Retinal pigment epithelial cell (primary cell): ENCODE data around the gene KIAA1210.
"Not testable (repeated sequence)": the region's sequence is repeated elsewhere in the genome, so short reads cannot be mapped to it uniquely, and the experiment has no call there.

Experiments used
- DNase-seq: peaks from one replicate; pipeline ENCODE4 v3.0.0-alpha.2; 2010; ENCODE audit warnings: low read depth
- H3K4me3 ChIP-seq: 2 replicates; pipeline ENCODE4 v1.5.1; 2011; ENCODE audit warnings: mild to moderate bottlenecking, low read length, control low read depth, moderate library complexity
- TF ChIP-seq, protein P1 (sequence below): conservative IDR thresholded peaks from 2 replicates; pipeline ENCODE4 v1.5.1; 2011; ENCODE audit warnings: low read depth, low read length, control low read depth, inconsistent platforms

The KIAA1210 gene

DNA sequence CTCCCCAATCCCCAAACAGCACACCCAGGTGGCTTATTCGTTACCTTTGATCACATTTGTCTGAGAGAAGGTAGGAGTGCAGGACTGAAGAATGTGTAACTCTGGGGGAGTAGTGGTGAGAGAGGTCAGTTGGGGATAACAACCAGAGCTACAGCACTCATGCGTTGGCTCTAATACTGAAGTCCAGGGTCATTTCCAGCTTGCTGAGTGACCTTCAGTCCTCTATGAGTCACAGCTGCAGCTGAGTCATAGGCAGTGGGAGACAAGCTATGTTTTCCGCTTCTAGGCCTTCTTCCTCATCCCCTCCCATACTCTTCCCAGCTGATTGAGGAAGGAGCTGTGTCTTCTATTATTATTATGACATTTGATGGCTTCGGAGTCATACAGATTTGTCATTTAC lies 86.4 kb downstream of the KIAA1210 start:
- H3K4me3 ChIP-seq, result no peak overlapping the region
- TF ChIP-seq, protein P1, sequence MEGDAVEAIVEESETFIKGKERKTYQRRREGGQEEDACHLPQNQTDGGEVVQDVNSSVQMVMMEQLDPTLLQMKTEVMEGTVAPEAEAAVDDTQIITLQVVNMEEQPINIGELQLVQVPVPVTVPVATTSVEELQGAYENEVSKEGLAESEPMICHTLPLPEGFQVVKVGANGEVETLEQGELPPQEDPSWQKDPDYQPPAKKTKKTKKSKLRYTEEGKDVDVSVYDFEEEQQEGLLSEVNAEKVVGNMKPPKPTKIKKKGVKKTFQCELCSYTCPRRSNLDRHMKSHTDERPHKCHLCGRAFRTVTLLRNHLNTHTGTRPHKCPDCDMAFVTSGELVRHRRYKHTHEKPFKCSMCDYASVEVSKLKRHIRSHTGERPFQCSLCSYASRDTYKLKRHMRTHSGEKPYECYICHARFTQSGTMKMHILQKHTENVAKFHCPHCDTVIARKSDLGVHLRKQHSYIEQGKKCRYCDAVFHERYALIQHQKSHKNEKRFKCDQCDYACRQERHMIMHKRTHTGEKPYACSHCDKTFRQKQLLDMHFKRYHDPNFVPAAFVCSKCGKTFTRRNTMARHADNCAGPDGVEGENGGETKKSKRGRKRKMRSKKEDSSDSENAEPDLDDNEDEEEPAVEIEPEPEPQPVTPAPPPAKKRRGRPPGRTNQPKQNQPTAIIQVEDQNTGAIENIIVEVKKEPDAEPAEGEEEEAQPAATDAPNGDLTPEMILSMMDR, result no peak
- peak; percentile 34 for DNase-seq

GRCh38 chrX:119040432-119040831 lies 87.2 kb downstream of the KIAA1210 start:
- no peak for DNase-seq
- H3K4me3 ChIP-seq, result no peak overlapping the region
- TF ChIP-seq, protein P1, result no peak

DNA sequence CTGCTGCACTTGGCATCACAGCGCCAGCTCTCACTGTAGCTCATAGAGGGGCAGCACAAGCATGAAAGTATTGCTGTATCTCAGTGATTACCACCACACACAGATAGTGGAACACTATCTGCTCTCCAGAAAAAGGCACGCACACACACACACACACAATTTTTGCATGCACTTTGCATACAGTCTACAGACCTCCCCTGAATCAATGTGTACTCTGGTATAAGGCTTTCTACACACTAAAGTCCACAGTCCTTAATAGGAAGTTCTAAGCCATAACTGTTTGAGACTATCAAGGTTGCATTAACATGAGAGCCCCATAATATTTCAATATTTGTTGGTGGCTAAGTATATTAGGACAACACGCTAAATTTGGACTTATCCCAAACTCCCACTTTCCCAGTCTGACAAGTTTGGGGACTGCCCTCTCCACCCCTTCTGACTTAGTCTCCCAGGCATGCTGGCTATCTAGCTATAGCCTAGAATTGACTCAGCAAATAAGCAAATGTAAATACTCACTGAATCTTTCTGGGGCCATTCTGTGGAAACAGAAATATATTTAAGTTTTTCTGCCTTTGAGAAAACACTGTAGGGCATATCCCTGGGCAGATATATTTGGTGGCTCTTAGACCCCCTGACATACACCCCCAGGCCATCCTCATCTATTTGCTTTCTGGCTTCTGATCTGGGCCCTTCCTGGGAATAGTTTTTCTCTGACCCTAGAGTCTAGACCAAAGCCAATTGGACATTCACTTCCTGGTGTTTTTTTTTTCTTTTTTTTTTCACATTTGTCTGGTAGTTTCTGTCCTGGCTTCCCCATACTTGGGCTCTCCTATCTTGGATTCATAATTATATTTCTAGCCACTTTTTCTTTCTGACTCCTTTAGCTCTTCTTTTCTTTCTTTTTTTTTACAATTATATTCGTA lies 91.2 kb downstream of the KIAA1210 start:
- TF ChIP-seq, protein P1, result no peak
- H3K4me3 ChIP-seq, result no peak overlapping the region
- no peak for DNase-seq

- no peak overlapping the region for H3K4me3 ChIP-seq
- no peak for DNase-seq
- TF ChIP-seq, protein P1, result no peak
Measured at GRCh38 chrX:119030990-119031389, 96.6 kb downstream of the KIAA1210 start.

DNA sequence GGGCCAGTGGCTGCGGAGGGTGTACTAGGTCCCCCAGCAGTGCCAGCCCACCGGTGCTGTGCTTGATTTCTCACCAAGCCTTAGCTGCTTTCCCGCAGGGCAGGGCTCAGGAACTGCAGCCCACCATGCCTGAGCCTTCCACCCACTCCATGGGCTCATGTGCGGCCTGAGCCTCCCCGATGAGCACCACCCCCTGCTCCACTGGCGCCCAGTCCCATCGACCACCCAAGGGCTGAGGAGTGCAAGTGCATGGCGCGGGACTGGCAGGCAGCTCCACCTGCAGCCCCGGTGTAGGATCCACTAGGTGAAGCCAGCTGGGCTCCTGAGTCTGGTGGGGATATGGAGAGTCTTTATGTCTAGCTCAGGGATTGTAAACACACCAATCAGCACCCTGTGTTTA lies 98.0 kb downstream of the KIAA1210 start:
- not testable (repeated sequence) for DNase-seq

DNA sequence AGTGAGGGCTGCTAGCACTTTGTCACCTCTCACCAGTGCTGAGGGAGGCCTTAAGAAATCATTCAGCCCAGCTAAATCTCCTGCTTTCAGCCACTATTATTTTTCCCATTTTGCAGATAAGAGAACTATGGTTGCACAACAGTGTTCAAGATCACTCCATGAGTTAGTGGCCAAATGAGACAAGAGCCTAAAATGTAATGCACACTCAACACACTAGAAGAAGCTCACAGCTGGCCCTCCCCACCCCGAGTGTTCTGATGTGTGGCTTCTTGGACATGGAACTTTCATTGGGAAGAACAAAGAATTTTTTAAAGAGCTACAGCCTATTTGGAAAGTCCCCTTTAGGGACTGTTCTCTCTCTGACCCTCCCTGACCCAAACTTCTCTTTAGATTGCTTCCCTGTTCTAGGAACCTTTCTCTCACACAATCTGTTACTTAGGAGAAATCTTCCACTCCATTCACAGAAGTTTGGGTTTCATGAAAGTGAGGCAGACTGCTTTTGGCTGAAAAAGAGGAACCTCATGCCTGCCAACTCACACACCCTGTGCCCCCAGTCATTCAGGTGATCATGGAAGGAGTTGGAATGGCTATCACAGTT lies 98.8 kb downstream of the KIAA1210 start:
- no peak for DNase-seq
- H3K4me3 ChIP-seq, result no peak overlapping the region
- TF ChIP-seq, protein P1, result no peak

More for the DNA sequence above, 98.0 kb downstream of the KIAA1210 start:
- H3K4me3 ChIP-seq, result not testable (repeated sequence)
